Erythroblast (primary cell): ENCODE data around the gene PTPRD.

Source experiments
- DNase-seq, 2 experiments: peaks; one replicate each; lab custom pipeline; 2025; lab: John Stamatoyannopoulos, UW
- GATA1 ChIP-seq: IDR thresholded peaks from 2 replicates; pipeline ENCODE4 v1.6.1; 2011; ENCODE audit warnings: low read depth, mild to moderate bottlenecking, control low read depth, low read length, moderate library complexity
- POLR2A ChIP-seq: IDR thresholded peaks from 2 replicates; pipeline ENCODE4 v1.6.1; 2011; ENCODE audit warnings: mild to moderate bottlenecking, low read length

The PTPRD gene

DNA sequence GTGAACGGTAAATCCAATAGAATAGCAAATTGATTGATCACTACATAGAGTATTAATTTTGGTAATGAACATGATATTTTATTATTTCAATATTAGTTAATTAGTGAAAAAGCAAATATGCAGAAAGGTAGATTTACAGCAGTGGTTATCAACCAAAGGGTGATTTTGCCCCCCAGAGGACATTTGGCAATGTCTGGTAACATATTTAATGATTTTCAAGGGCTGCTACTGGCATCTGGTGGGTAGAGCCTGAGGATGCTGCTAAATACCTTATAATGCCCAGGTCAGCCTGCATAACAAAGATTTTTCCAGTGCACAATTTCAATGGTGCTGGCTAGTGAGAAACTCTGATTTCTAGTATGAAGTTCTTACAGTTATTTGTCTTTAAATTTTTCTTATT, 1313.7 kb downstream of the PTPRD start:
- DNase-seq = no peak
- no peak for TF ChIP-seq POLR2A
- TF ChIP-seq GATA1 = no peak

- TF ChIP-seq POLR2A (no peak), GATA1 (no peak)
- DNase-seq = no peak
Measured at GRCh38 chr9:9286001-9286400, 1326.8 kb downstream of the PTPRD start.

DNA sequence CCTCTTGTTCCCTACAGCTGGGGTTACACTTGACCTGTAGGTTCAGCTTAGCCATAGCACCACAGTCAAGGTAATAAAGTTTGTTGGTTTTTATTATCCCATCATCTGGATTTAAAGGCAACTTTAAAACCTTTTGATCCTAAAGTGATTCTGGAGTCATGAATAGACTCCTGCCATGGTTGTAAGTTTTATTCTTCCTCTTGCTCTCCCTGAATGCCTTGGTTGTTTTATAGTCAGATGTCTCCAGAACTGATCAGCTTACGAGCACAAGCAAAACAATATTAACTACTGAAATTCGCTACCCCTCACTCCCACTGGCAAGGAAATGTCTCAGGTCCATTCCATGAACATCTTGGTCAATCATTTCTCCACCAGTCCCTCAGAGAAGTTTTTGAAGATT, 1328.6 kb downstream of the PTPRD start:
- TF ChIP-seq GATA1 = no peak
- no peak for DNase-seq

DNA sequence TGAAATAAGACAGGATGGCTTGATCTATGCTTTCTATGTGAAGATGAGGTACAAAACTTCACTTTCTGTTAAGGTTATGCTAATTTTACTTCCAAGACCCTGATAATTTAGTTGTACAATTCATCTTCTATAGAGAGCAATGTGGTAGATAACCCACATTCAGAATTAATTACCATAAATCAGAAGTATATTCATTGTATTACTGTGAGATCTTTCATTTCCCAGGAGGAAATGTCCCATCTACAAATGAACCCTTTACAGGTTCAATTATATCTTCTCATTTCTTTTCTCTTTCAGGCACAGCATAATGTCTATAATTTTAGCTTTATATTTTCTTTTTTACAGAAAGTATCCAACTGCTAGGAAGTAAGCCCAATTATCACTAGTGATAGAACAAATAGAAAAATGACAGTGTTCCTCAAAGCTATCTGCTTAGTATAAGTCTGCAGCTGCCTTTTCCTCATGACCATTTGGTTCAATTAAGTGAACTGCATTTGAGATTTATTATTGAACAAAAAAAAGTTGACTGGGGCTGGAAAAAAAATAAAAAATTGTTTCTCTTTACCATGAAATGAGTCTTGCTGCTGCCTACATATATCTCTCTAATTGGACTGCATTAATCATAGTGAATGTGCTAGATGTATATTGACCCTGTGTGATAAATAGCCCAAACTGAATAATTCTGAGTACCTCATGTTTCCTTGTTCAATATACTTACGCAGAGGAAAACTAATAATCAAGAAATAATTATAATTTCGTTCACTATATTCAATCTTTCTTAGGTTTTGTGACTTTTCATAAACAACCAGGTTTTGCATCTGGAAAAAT, 1329.4 kb downstream of the PTPRD start:
- DNase-seq = no peak
- no peak for TF ChIP-seq POLR2A

- DNase-seq = no peak
- TF ChIP-seq GATA1 = no peak
- no peak for TF ChIP-seq POLR2A
Measured at GRCh38 chr9:9275601-9276000, 1337.2 kb downstream of the PTPRD start.

GRCh38 chr9:9257999-9258498, 1354.8 kb downstream of the PTPRD start:
- no peak for DNase-seq
- TF ChIP-seq POLR2A = no peak
- TF ChIP-seq GATA1 = no peak

DNA sequence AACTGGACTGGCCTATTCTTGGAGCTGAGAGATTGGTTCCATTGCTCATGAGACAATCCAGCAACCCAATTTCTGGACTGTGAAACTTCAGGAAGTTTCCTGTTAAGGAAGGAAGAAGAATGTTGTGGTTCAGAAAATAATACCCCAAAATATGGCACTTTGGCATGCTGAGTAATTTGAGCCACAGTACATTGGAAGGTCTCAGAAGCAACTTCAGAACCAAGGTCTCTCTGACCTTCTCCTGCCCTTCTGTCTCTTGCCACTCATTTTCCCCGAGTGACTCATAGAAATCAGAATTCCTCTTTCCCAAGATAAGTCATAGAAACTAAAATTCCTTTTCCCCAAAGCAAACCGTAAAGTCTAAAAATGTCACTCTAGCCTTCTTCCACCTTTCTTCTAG, 1366.1 kb downstream of the PTPRD start:
- DNase-seq = no peak
- no peak for TF ChIP-seq GATA1
- TF ChIP-seq POLR2A = no peak

DNA sequence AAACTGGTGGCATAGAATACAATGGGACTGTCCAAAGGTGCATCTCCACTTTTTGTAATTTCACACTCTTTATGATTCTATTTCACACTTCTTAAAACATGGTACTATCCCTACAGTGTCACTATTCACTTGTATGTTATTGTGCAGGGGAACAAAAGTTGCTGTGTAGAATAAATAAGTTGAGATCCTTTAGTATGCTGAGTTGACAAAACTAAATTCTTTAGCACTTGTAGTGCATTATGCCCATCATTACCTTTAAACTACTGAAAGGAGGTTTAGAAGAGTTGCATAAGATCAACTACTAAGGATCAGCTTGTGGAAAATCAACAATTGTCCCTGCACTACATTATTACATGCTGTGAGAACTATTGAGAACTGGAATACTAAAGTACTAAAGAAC, 1380.9 kb downstream of the PTPRD start:
- no peak for TF ChIP-seq POLR2A
- DNase-seq = no peak

DNA sequence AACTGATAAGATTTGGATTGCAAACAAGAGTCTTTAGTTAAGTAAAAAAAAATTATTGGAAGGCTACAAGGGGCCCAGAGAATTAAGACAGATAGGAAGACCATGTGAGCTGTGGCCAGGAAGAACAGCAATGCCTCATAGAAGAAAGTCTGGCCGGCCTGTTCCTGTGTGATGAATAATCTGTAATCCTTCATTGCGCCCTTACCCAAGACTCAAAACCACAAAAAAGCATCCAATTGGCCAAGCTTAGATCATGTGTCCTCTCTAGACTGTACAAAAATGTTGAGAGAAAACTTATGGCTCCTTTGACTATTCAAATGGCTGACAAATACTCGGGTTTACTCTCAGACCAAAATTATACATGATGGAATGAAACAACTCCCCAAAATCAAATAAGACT, 1383.5 kb downstream of the PTPRD start:
- DNase-seq = no peak
- no peak for TF ChIP-seq GATA1
- no peak for TF ChIP-seq POLR2A

DNA sequence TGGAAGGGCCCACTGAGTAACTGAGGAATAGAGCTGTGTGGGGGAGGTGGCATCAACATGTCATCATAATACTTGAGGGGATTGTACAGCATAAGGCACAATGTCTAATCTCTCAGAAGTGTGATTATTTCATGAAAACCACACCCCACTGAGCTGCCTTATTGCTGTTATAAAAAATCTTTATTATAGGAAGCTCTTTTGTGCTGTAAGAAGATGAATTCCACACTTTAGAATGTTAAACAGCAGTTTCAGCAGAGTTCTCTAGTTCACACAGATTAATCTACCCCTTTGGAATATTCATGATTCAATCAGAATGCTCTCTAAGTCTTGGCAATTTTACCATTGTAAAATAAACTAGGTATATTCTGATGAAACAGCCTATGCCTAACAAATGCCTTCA, 1389.6 kb downstream of the PTPRD start:
- TF ChIP-seq GATA1 (no peak), POLR2A (no peak)
- no peak for DNase-seq

DNA sequence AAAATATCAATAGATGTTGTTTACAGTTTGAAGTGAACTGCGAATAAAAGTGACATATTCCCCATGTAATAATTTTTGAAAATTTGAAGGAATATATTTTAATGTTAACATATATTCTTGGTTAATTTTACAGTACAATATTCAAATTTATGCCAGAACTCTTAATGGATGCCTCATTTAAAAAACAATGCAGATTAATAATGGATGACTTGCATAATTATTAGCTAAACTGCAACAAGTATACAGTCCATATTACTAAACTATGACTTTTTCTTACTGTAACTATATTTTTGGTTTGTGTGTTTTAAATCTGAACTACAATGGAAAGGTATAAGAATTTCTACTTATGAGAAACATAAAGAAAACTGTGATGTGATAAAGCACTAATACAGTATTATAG, 1390.1 kb downstream of the PTPRD start:
- TF ChIP-seq POLR2A (no peak), GATA1 (no peak)
- no peak for DNase-seq

DNA sequence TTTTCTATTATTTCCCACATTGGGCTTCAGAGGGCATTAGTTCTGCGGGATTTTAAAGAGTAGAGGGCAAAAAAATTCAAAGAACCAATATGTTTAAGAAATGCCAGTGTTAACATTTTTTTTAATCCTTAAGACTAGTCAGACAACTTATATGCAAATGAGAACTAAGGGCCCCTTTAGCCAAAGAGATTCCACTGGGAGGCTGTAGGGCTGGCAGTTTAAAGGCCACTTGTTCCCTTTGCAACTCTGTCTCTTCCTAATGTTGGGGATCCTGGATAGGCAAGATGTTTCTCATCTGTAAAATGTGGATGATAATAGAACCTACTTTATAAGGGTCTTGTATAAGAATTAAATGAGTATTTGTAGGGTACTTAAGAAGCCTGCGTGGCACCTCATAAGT, 1395.9 kb downstream of the PTPRD start:
- TF ChIP-seq POLR2A = no peak
- no peak for TF ChIP-seq GATA1
- no peak for DNase-seq

- no peak for TF ChIP-seq GATA1
- no peak for DNase-seq
Measured at GRCh38 chr9:9215050-9215449, 1397.8 kb downstream of the PTPRD start.

GRCh38 chr9:9214066-9214465, 1398.7 kb downstream of the PTPRD start:
- no peak for DNase-seq
- TF ChIP-seq GATA1 (no peak), POLR2A (no peak)

DNA sequence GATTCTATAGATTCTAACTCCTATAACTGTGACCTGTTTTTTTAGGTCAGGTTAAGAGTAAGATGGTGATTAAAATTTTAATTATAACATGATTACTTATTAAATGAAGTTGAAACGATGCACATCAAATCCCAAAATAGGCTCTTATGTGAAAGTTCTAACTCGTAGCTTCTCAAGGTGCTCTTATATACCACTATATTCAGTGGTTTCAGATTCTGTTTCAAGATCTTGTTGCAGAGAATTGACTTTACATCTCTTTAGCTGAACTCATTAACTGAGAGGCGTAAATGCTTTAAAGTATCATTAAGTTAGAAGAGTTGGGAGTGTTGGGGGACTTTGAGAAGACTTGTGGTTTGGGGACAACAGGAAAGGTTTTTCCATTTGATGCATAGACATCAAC, 1399.8 kb downstream of the PTPRD start:
- DNase-seq = no peak
- TF ChIP-seq GATA1 = no peak
- no peak for TF ChIP-seq POLR2A
